B cell (primary cell): ENCODE results near the gene RPTOR. TPM values are rescaled to one million over a fixed set of nuclear protein-coding genes. Genes with fewer than 3 reads are reported as not detected.

ENCODE experiments used
- ATAC-seq: fragments of 200-7000 bp; cut with Tn5 transposase; one replicate; pipeline ENCODE4 v1.10.0; 2021; ENCODE audit warnings: low read depth, mild to moderate bottlenecking, moderate number of reproducible peaks, moderate library complexity
- CTCF ChIA-PET: fragments of 350-600 bp; sonication (Branson Sonifier 250); formaldehyde crosslinking; loops from one replicate; lab custom pipeline; 2021; ENCODE audit warnings: antibody characterized with exemption, inconsistent platforms; lab: Charles Lee
- POLR2A ChIA-PET: fragments of 350-600 bp; sonication (Branson Sonifier 250); formaldehyde crosslinking; loops from one replicate; lab custom pipeline; 2021; ENCODE audit warnings: antibody characterized with exemption; lab: Charles Lee
- DNase-seq: peaks from one replicate; pipeline ENCODE4 v3.0.0; 2013
- H2AFZ ChIP-seq: 2 replicates; pipeline ENCODE4 v1.6.1; 2012; ENCODE audit warnings: mild to moderate bottlenecking, low read depth, low read length; ENCODE audit not compliant: insufficient read depth, poor library complexity, severe bottlenecking
- H3K27ac ChIP-seq, 2 donors: 1 replicate in 1 of 2; 2 replicates in 1 of 2; pipeline ENCODE4 v1.5.1; 2012 to 2013; ENCODE audit warnings: low read length in 2 of 2, mild to moderate bottlenecking in 2 of 2, moderate library complexity in 1 of 2
- H3K27me3 ChIP-seq, 4 experiments: fragments of 200-600 bp in 1 of 4; sonication (generic) in 1 of 4; replicated peaks in 1 of 4; 1 replicate in 2 of 4; 2 replicates in 2 of 4; pipeline versions ENCODE4 v1.6.1 to v1.7.0; 2013 to 2016; ENCODE audit warnings: low read length in 3 of 4, mild to moderate bottlenecking in 2 of 4, mixed read lengths in 1 of 4, moderate library complexity in 1 of 4; ENCODE audit not compliant: insufficient read depth in 4 of 4, control insufficient read depth in 3 of 4; ENCODE audit errors: control extremely low read depth in 1 of 4
- H3K36me3 ChIP-seq, 2 experiments: replicated peaks in 1 of 2; 1 replicate in 1 of 2; 2 replicates in 1 of 2; pipeline versions ENCODE4 v1.6.1 to v1.7.1; 2013; ENCODE audit warnings: low read length in 1 of 2; ENCODE audit not compliant: insufficient read depth in 2 of 2, control insufficient read depth in 1 of 2; ENCODE audit errors: control extremely low read depth in 1 of 2, extremely low read depth in 1 of 2
- H3K4me1 ChIP-seq, 2 donors: fragments of 200-600 bp in 1 of 2; sonication (generic) in 1 of 2; 1 replicate in 1 of 2; 2 replicates in 1 of 2; pipeline versions ENCODE4 v1.5.1 to v1.6.1; 2013 to 2017; ENCODE audit warnings: low read length in 2 of 2; ENCODE audit not compliant: control insufficient read depth in 2 of 2, insufficient read depth in 2 of 2
- H3K4me2 ChIP-seq: replicated peaks from 2 replicates; pipeline ENCODE3; 2012; ENCODE audit warnings: mild to moderate bottlenecking, low read depth, low read length; ENCODE audit not compliant: poor library complexity, severe bottlenecking
- H3K4me3 ChIP-seq, 5 experiments: fragments of 200-600 bp in 1 of 5; sonication (generic) in 1 of 5; 1 replicate in 3 of 5; 2 replicates in 2 of 5; pipeline versions ENCODE4 v1.5.1 to v1.7.0; 2011 to 2016; ENCODE audit warnings: low read length in 4 of 5, mild to moderate bottlenecking in 4 of 5, low read depth in 2 of 5, control low read depth in 1 of 5, moderate library complexity in 1 of 5; ENCODE audit not compliant: insufficient read depth in 1 of 5; ENCODE audit errors: control extremely low read depth in 1 of 5, extremely low read depth in 1 of 5
- H3K79me2 ChIP-seq: fragments of 200-600 bp; sonication (generic); one replicate; pipeline ENCODE4 v1.6.0; 2016; ENCODE audit warnings: low read length; ENCODE audit not compliant: control insufficient read depth, insufficient read depth
- H3K9ac ChIP-seq: fragments of 200-600 bp; sonication (generic); 2 replicates; pipeline ENCODE4 v1.6.1; 2017; ENCODE audit warnings: mild to moderate bottlenecking, low read length, moderate library complexity
- H3K9me3 ChIP-seq, 3 donors: one replicate each; pipeline versions ENCODE4 v1.6.1 to v1.7.1; 2013; ENCODE audit warnings: low read length in 2 of 3; ENCODE audit not compliant: control insufficient read depth in 2 of 3, insufficient read depth in 1 of 3; ENCODE audit errors: control extremely low read depth in 1 of 3
- H4K20me1 ChIP-seq: 2 replicates; pipeline ENCODE4 v1.6.0; 2012; ENCODE audit warnings: mild to moderate bottlenecking, low read length; ENCODE audit not compliant: insufficient read depth, control insufficient read depth, poor library complexity, severe bottlenecking
- H3K27ac Mint-ChIP-seq: one replicate; pipeline ENCODE4 v1.8.0; 2021; ENCODE audit warnings: mixed read lengths
- H3K27me3 Mint-ChIP-seq: one replicate; pipeline ENCODE4 v1.8.0; 2021; ENCODE audit warnings: mixed read lengths
- H3K4me1 Mint-ChIP-seq: one replicate; pipeline ENCODE4 v1.8.0; 2021; ENCODE audit warnings: mixed read lengths
- H3K4me3 Mint-ChIP-seq: one replicate; pipeline ENCODE4 v1.8.0; 2021; ENCODE audit warnings: mixed read lengths
- H3K9me3 Mint-ChIP-seq: one replicate; pipeline ENCODE4 v1.8.0; 2022; ENCODE audit warnings: mixed read lengths; ENCODE audit not compliant: insufficient read depth
- EZH2 ChIP-seq: IDR thresholded peaks from 2 replicates; pipeline ENCODE4 v1.6.1; 2012; ENCODE audit warnings: borderline replicate concordance, low read depth, mild to moderate bottlenecking, moderate library complexity, low read length; ENCODE audit not compliant: insufficient read depth, poor library complexity, severe bottlenecking
- WGBS: methylation state at CpG from one replicate; pipeline ENCODE4 v1.1.5; 2013; ENCODE audit warnings: missing lambda C conversion rate; ENCODE audit not compliant: insufficient coverage; 5-methylcytosine and 5-hydroxymethylcytosine counted together
- intact Hi-C: fragments of 100-400 bp; cut with micrococcal nuclease; formaldehyde crosslinking; loops from one replicate; pipeline ENCODE4 v1.10.0; 2022
- polyA plus RNA-seq: library from polyadenylated mRNA; depleted of rRNA; stranded (reverse); fragments of >200 nt; gene quantifications from 2 replicates; pipeline ENCODE4 v1.2.3, GENCODE V29; 2012
- total RNA-seq, 2 donors: library from RNA; stranded (reverse); fragments of 120-200 nt in 1 of 2; gene quantifications; 1 replicate in 1 of 2; 2 replicates in 1 of 2; pipeline versions ENCODE4 v1.2.3 to v1.2.4, GENCODE V29; 2013 to 2022
- TF ChIP-seq, protein P1 (sequence below): fragments of 200-600 bp; IDR thresholded peaks from one replicate; pipeline ENCODE4 v1.8.0; 2022; ENCODE audit warnings: antibody characterized with exemption, mild to moderate bottlenecking

The RPTOR gene
- total and polyA plus RNA-seq, 2 donors (not counting 1 experiment from before 2014, with no cell fraction given), result 13.4 to 58.8 TPM

DNA sequence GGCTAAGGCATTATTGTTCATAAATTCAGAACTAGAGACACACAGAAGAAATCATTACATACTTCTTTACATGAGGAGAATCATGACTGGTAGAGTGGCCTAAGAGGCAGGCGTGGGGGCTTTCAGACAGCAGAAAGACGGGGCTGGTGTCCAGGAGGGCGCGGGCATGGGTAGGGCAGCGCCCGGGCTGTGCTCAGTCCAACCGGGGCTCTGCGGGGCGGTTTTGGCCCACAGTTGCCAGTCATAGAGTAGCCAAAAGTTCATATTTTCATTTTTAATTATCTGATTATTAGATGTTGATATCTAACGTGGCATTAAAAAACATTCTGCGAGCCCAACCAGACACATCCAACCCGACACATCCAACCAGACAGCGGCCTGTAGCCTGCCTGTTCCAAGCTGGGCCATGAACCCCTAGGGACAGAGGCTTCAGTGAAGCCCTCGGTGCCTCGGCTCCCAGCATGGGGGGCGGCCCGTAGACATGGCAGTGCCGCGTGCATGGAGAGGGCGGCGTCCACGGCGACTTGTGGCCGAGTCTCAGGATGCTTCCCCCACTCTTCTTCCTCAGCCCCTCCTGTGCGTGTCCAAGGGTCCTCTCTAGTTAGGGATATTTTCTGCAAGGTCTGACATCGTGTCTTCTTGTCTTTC lies 284.7 kb downstream of the RPTOR start:
- H3K4me1 Mint-ChIP-seq, result peaks cover 35% of the 10 kb centered on the region
- CTCF ChIA-PET, result no interaction called here
- intact Hi-C loops, result no loop called here

More for the DNA sequence above, 284.7 kb downstream of the RPTOR start:
- no peak overlapping the region for H3K4me3 Mint-ChIP-seq
- H3K9me3 ChIP-seq, result no peaks in the 10 kb centered on the region
- 99% methylated on average over 19 of the region's 26 CpGs for WGBS
- POLR2A ChIA-PET, result no interaction called here
- no peaks in the 10 kb centered on the region for H3K9me3 Mint-ChIP-seq
- no peaks in the 10 kb centered on the region for H3K27me3 Mint-ChIP-seq
- H3K27ac Mint-ChIP-seq, result no peak overlapping the region
- DNase-seq (no peak), ATAC-seq (no peak)
- H3K36me3 ChIP-seq, result peaks cover 0 to 24% of the 10 kb centered on the region in 2 experiments
- H3K4me3 ChIP-seq, result no peak overlapping the region
- H2AFZ ChIP-seq, result no peak overlapping the region
- TF ChIP-seq, protein P1, sequence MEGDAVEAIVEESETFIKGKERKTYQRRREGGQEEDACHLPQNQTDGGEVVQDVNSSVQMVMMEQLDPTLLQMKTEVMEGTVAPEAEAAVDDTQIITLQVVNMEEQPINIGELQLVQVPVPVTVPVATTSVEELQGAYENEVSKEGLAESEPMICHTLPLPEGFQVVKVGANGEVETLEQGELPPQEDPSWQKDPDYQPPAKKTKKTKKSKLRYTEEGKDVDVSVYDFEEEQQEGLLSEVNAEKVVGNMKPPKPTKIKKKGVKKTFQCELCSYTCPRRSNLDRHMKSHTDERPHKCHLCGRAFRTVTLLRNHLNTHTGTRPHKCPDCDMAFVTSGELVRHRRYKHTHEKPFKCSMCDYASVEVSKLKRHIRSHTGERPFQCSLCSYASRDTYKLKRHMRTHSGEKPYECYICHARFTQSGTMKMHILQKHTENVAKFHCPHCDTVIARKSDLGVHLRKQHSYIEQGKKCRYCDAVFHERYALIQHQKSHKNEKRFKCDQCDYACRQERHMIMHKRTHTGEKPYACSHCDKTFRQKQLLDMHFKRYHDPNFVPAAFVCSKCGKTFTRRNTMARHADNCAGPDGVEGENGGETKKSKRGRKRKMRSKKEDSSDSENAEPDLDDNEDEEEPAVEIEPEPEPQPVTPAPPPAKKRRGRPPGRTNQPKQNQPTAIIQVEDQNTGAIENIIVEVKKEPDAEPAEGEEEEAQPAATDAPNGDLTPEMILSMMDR, result no peak
- no peak for TF ChIP-seq EZH2
- H3K27ac ChIP-seq, result no peak overlapping the region
- peaks cover 5% of the 10 kb centered on the region for H3K79me2 ChIP-seq
- no peak overlapping the region for H3K9ac ChIP-seq
- peaks cover 26 to 31% of the 10 kb centered on the region in 2 donors for H3K4me1 ChIP-seq
- no peak overlapping the region for H3K4me2 ChIP-seq
- H4K20me1 ChIP-seq, result no peaks in the 10 kb centered on the region
- H3K27me3 ChIP-seq, result no peaks in the 10 kb centered on the region
